Measurements from ENCODE around the gene MYL5.
A peak's percentile ranks its signal among the peaks of the same experiment; 100 is the strongest.

Gene MYL5

GRCh38 chr4:664713-665231 is 9.6 kb upstream of the MYL5 start:
- Histone ChIP-seq H3K4me1 (ENCODE audit: control insufficient read depth in 1 of 2, insufficient read depth in 2 of 2, low read length in 2 of 2) (peaks cover 3 to 6% of the 10 kb centered on the region in 2 experiments), H3K27me3 (ENCODE audit: insufficient read depth, low read length) (no peaks in the 10 kb centered on the region), H2BK120ac (ENCODE audit: insufficient read depth, low read length, poor library complexity) (no peak overlapping the region), H3K9ac (ENCODE audit: low read length) (no peak overlapping the region), H3K9me3 (ENCODE audit: insufficient read depth, low read depth, low read length) (peaks cover 5% of the 10 kb centered on the region), H4K8ac (ENCODE audit: low read depth, low read length) (no peak overlapping the region), H3K36me3 (ENCODE audit: control insufficient read depth in 1 of 2, insufficient read depth in 2 of 2, low read length in 2 of 2) (no peaks in the 10 kb centered on the region), H4K91ac (ENCODE audit: low read depth, low read length) (no peak overlapping the region), H3K27ac (ENCODE audit: low read depth, low read length) (no peak overlapping the region), H2BK12ac (ENCODE audit: low read length) (no peak overlapping the region), H3K79me2 (ENCODE audit: control insufficient read depth, insufficient read depth, low read length, poor library complexity) (peaks cover 4% of the 10 kb centered on the region), H3K18ac (ENCODE audit: low read length) (no peak overlapping the region), H3K4ac (ENCODE audit: low read depth, low read length) (no peak overlapping the region), H2AFZ (ENCODE audit: insufficient read depth, low read length, poor library complexity) (no peak overlapping the region), H3K4me3 (ENCODE audit: low read depth, low read length) (no peak overlapping the region), H3K4me2 (ENCODE audit: low read length) (no peak overlapping the region), H3K23ac (ENCODE audit: low read length) (no peak overlapping the region), H4K12ac (ENCODE audit: low read depth, low read length) (no peak overlapping the region), H2AK5ac (ENCODE audit: low read length) (no peak overlapping the region), H3K14ac (ENCODE audit: low read length) (no peak overlapping the region), H3K79me1 (ENCODE audit: low read length) (peaks cover 3% of the 10 kb centered on the region), H2BK5ac (ENCODE audit: low read depth, low read length, poor library complexity) (no peak overlapping the region)
- WGBS (ENCODE audit: extremely low coverage, insufficient coverage, insufficient read length) = no CpG with 5 or more reads among the region's 24 CpGs
- DNase-seq = no peak

GRCh38 chr4:665381-665750 is 9.0 kb upstream of the MYL5 start:
- H3K9ac ChIP-seq (ENCODE audit: low read length) = no peak overlapping the region
- H3K36me3 ChIP-seq (ENCODE audit: control insufficient read depth in 1 of 2, insufficient read depth in 2 of 2, low read length in 2 of 2) = no peaks in the 10 kb centered on the region
- no peak overlapping the region for H3K27ac ChIP-seq (ENCODE audit: low read depth, low read length)
- no peak overlapping the region for H4K8ac ChIP-seq (ENCODE audit: low read depth, low read length)
- H2BK5ac ChIP-seq (ENCODE audit: low read depth, low read length, poor library complexity) = no peak overlapping the region
- H3K27me3 ChIP-seq (ENCODE audit: insufficient read depth, low read length) = no peaks in the 10 kb centered on the region
- H3K79me1 ChIP-seq (ENCODE audit: low read length) = peaks cover 3% of the 10 kb centered on the region
- H3K4me3 ChIP-seq (ENCODE audit: low read depth, low read length) = no peak overlapping the region
- no peak for DNase-seq
- no CpG with 5 or more reads among the region's 12 CpGs for WGBS (ENCODE audit: extremely low coverage, insufficient coverage, insufficient read length)
- H3K14ac ChIP-seq (ENCODE audit: low read length) = no peak overlapping the region
- H3K23ac ChIP-seq (ENCODE audit: low read length) = no peak overlapping the region
- H2AK5ac ChIP-seq (ENCODE audit: low read length) = no peak overlapping the region
- no peak overlapping the region for H4K91ac ChIP-seq (ENCODE audit: low read depth, low read length)
- H3K4ac ChIP-seq (ENCODE audit: low read depth, low read length) = no peak overlapping the region
- no peak overlapping the region for H3K4me2 ChIP-seq (ENCODE audit: low read length)
- no peak overlapping the region for H2BK120ac ChIP-seq (ENCODE audit: insufficient read depth, low read length, poor library complexity)
- H3K9me3 ChIP-seq (ENCODE audit: insufficient read depth, low read depth, low read length) = no peaks in the 10 kb centered on the region
- peaks cover 4% of the 10 kb centered on the region for H3K79me2 ChIP-seq (ENCODE audit: control insufficient read depth, insufficient read depth, low read length, poor library complexity)
- no peak overlapping the region for H2BK12ac ChIP-seq (ENCODE audit: low read length)
- no peak overlapping the region for H3K18ac ChIP-seq (ENCODE audit: low read length)
- H4K12ac ChIP-seq (ENCODE audit: low read depth, low read length) = no peak overlapping the region
- peaks cover 3 to 6% of the 10 kb centered on the region in 2 experiments for H3K4me1 ChIP-seq (ENCODE audit: control insufficient read depth in 1 of 2, insufficient read depth in 2 of 2, low read length in 2 of 2)
- H2AFZ ChIP-seq (ENCODE audit: insufficient read depth, low read length, poor library complexity) = no peak overlapping the region

GRCh38 chr4:665751-666435 is 8.4 kb upstream of the MYL5 start:
- Histone ChIP-seq H4K91ac (ENCODE audit: low read depth, low read length) (no peak overlapping the region), H3K27ac (ENCODE audit: low read depth, low read length) (no peak overlapping the region), H3K9me3 (ENCODE audit: insufficient read depth, low read depth, low read length) (no peaks in the 10 kb centered on the region), H2BK120ac (ENCODE audit: insufficient read depth, low read length, poor library complexity) (no peak overlapping the region), H3K14ac (ENCODE audit: low read length) (no peak overlapping the region), H3K4ac (ENCODE audit: low read depth, low read length) (no peak overlapping the region), H4K8ac (ENCODE audit: low read depth, low read length) (no peak overlapping the region), H2BK5ac (ENCODE audit: low read depth, low read length, poor library complexity) (no peak overlapping the region), H2AK5ac (ENCODE audit: low read length) (no peak overlapping the region), H3K27me3 (ENCODE audit: insufficient read depth, low read length) (no peaks in the 10 kb centered on the region), H3K23ac (ENCODE audit: low read length) (no peak overlapping the region), H3K4me2 (ENCODE audit: low read length) (no peak overlapping the region), H3K79me1 (ENCODE audit: low read length) (peaks cover 3% of the 10 kb centered on the region), H3K18ac (ENCODE audit: low read length) (no peak overlapping the region), H3K4me3 (ENCODE audit: low read depth, low read length) (no peak overlapping the region), H3K79me2 (ENCODE audit: control insufficient read depth, insufficient read depth, low read length, poor library complexity) (peaks cover 4% of the 10 kb centered on the region), H3K9ac (ENCODE audit: low read length) (no peak overlapping the region), H2AFZ (ENCODE audit: insufficient read depth, low read length, poor library complexity) (no peak overlapping the region), H3K4me1 (ENCODE audit: control insufficient read depth in 1 of 2, insufficient read depth in 2 of 2, low read length in 2 of 2) (peaks cover 3 to 6% of the 10 kb centered on the region in 2 experiments), H4K12ac (ENCODE audit: low read depth, low read length) (no peak overlapping the region), H3K36me3 (ENCODE audit: control insufficient read depth in 1 of 2, insufficient read depth in 2 of 2, low read length in 2 of 2) (peaks cover 0 to 2% of the 10 kb centered on the region in 2 experiments), H2BK12ac (ENCODE audit: low read length) (no peak overlapping the region)
- no peak for DNase-seq
- WGBS (ENCODE audit: extremely low coverage, insufficient coverage, insufficient read length) = no CpG with 5 or more reads among the region's 22 CpGs

- H3K9me3 ChIP-seq (ENCODE audit: insufficient read depth, low read depth, low read length) = no peaks in the 10 kb centered on the region
- H4K91ac ChIP-seq (ENCODE audit: low read depth, low read length) = no peak overlapping the region
- no CpG with 5 or more reads among the region's 22 CpGs for WGBS (ENCODE audit: extremely low coverage, insufficient coverage, insufficient read length)
These were observed 7.9 kb upstream of the MYL5 start for GRCh38 chr4:666436-666810.

More at GRCh38 chr4:666436-666810, 7.9 kb upstream of the MYL5 start:
- Histone ChIP-seq H3K27ac (ENCODE audit: low read depth, low read length) (no peak overlapping the region), H3K4me3 (ENCODE audit: low read depth, low read length) (no peak overlapping the region), H2AK5ac (ENCODE audit: low read length) (no peak overlapping the region), H3K14ac (ENCODE audit: low read length) (no peak overlapping the region), H3K4me2 (ENCODE audit: low read length) (no peak overlapping the region), H3K36me3 (ENCODE audit: control insufficient read depth in 1 of 2, insufficient read depth in 2 of 2, low read length in 2 of 2) (peaks cover 2 to 6% of the 10 kb centered on the region in 2 experiments), H2AFZ (ENCODE audit: insufficient read depth, low read length, poor library complexity) (no peak overlapping the region), H3K79me2 (ENCODE audit: control insufficient read depth, insufficient read depth, low read length, poor library complexity) (peaks cover 4% of the 10 kb centered on the region), H3K79me1 (ENCODE audit: low read length) (peaks cover 3% of the 10 kb centered on the region), H3K27me3 (ENCODE audit: insufficient read depth, low read length) (no peaks in the 10 kb centered on the region), H2BK12ac (ENCODE audit: low read length) (no peak overlapping the region), H2BK120ac (ENCODE audit: insufficient read depth, low read length, poor library complexity) (no peak overlapping the region), H3K23ac (ENCODE audit: low read length) (no peak overlapping the region), H3K18ac (ENCODE audit: low read length) (no peak overlapping the region), H2BK5ac (ENCODE audit: low read depth, low read length, poor library complexity) (no peak overlapping the region), H3K4ac (ENCODE audit: low read depth, low read length) (no peak overlapping the region), H4K12ac (ENCODE audit: low read depth, low read length) (peak overlapping the region; percentile 16), H3K4me1 (ENCODE audit: control insufficient read depth in 1 of 2, insufficient read depth in 2 of 2, low read length in 2 of 2) (peaks cover 3 to 6% of the 10 kb centered on the region in 2 experiments), H4K8ac (ENCODE audit: low read depth, low read length) (no peak overlapping the region), H3K9ac (ENCODE audit: low read length) (no peak overlapping the region)
- no peak for DNase-seq

Measured in trophoblast cell (in vitro differentiated cells and primary cell).